GM19023 (cell line): Measurements from ENCODE around the gene C6orf89.

Source experiments
- ATAC-seq: cut with Tn5 transposase; IDR thresholded peaks from one replicate; pipeline ENCODE4 v1.9.1; 2021; ENCODE audit warnings: mild to moderate bottlenecking, moderate library complexity; ENCODE audit not compliant: unreplicated experiment

The C6orf89 gene

GRCh38 chr6:36885461-36886401, at the start of gene C6orf89:
Gene C6orf89 (plus strand): TSS chr6:36885952. CDS start chr6:36899445, 13,493 bp downstream.
- ATAC-seq = peak; percentile 95

- no peak for ATAC-seq
Observed at GRCh38 chr6:36836111-36837021, 49.4 kb upstream of the C6orf89 start.

- ATAC-seq = no peak
Observed at GRCh38 chr6:36837022-36837339, 48.8 kb upstream of the C6orf89 start.

- no peak for ATAC-seq
Observed at GRCh38 chr6:36837686-36838085, 48.1 kb upstream of the C6orf89 start.

- no peak for ATAC-seq
Observed at GRCh38 chr6:36838896-36839748, 46.6 kb upstream of the C6orf89 start, which contains the start of gene CPNE5. Gene CPNE5 (minus strand): TSS chr6:36839444. CDS start chr6:36839377, 67 bp downstream.

GRCh38 chr6:36839749-36840431, 45.9 kb upstream of the C6orf89 start:
- ATAC-seq = no peak

- ATAC-seq = no peak
Observed at GRCh38 chr6:36840432-36841403, 45.0 kb upstream of the C6orf89 start.

- no peak for ATAC-seq
Observed at GRCh38 chr6:36841756-36842155, 44.0 kb upstream of the C6orf89 start.

GRCh38 chr6:36843170-36843569, 42.6 kb upstream of the C6orf89 start:
- ATAC-seq = no peak

GRCh38 chr6:36844232-36845170, 41.3 kb upstream of the C6orf89 start:
- ATAC-seq = no peak

GRCh38 chr6:36845233-36845632, 40.5 kb upstream of the C6orf89 start:
- no peak for ATAC-seq

- no peak for ATAC-seq
Observed at GRCh38 chr6:36847152-36847551, 38.6 kb upstream of the C6orf89 start.

- no peak for ATAC-seq
Observed at GRCh38 chr6:36847991-36848390, 37.8 kb upstream of the C6orf89 start.

- no peak for ATAC-seq
Observed at GRCh38 chr6:36848658-36849441, 36.9 kb upstream of the C6orf89 start.

- ATAC-seq = no peak
Observed at GRCh38 chr6:36850021-36850420, 35.7 kb upstream of the C6orf89 start.

GRCh38 chr6:36851149-36851614, 34.6 kb upstream of the C6orf89 start:
- ATAC-seq = no peak

GRCh38 chr6:36851626-36852025, 34.1 kb upstream of the C6orf89 start:
- ATAC-seq = no peak
